HG02610 (cell line): ENCODE results near the gene FRMD7.

Experiments
- ATAC-seq: cut with Tn5 transposase; IDR thresholded peaks from one replicate; pipeline ENCODE4 v1.9.1; 2021; ENCODE audit warnings: mild to moderate bottlenecking, moderate library complexity; ENCODE audit not compliant: unreplicated experiment

FRMD7 gene

GRCh38 chrX:132040066-132040465 lies 87.8 kb downstream of the FRMD7 start:
- ATAC-seq, result no peak

DNA sequence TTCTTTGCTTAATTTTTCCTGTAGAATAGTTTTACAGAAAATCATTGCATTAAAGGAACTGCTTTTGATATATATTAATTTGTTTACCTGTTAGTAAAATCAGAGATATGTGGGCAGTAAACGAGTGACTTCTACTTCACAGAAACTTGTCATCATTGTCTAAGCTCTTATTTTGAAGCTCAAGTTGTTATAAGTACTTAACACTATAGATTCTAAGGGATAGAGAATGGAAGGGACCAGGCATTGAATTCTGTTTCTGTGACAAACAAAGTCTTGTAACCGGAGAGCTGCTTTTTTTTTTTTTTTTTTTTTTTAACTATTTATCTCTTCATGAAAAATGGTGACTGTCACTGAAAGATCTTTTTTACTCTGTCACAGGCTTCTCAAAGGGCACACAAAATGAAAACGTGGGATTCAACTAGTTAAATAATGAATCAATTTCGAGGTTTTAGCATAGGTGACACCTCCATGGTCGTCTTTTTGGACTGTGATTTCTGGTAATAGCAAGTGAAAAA lies 90.3 kb downstream of the FRMD7 start:
- no peak for ATAC-seq

GRCh38 chrX:132034648-132035047 lies 93.2 kb downstream of the FRMD7 start:
- ATAC-seq, result no peak

DNA sequence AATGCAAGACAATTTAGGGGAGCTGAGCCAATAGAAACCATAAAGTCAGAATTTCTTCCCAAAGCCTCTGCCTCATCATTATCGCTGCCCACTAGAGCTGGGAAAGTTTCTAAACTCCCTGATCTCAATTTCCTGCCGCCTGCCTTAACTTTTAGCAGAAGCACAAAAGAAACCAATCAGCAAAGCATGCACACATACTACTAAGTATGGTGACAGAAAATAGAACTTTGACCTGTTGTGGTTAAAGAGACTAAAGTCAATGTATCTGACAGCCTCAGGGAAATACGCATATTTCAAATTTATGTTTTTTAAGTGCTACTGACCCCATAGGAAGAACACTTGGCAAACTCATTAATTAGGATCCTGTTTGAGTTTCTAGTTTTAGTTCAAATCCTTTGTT lies 94.7 kb downstream of the FRMD7 start:
- ATAC-seq, result no peak

GRCh38 chrX:132031867-132032266 lies 96.0 kb downstream of the FRMD7 start:
- ATAC-seq, result no peak

- no peak for ATAC-seq
Measured at GRCh38 chrX:132030264-132030663, 97.6 kb downstream of the FRMD7 start.
